ENCODE data around the gene TMC4.
"Not testable (repeated sequence)": the region's sequence is repeated elsewhere in the genome, so short reads cannot be mapped to it uniquely, and the experiment has no call there.

The TMC4 gene

GRCh38 chr19:54183431-54183830 lies 10.5 kb upstream of the TMC4 start:
- no peak for DNase-seq (ENCODE audit: low read depth)
- TF ChIP-seq, protein P1, sequence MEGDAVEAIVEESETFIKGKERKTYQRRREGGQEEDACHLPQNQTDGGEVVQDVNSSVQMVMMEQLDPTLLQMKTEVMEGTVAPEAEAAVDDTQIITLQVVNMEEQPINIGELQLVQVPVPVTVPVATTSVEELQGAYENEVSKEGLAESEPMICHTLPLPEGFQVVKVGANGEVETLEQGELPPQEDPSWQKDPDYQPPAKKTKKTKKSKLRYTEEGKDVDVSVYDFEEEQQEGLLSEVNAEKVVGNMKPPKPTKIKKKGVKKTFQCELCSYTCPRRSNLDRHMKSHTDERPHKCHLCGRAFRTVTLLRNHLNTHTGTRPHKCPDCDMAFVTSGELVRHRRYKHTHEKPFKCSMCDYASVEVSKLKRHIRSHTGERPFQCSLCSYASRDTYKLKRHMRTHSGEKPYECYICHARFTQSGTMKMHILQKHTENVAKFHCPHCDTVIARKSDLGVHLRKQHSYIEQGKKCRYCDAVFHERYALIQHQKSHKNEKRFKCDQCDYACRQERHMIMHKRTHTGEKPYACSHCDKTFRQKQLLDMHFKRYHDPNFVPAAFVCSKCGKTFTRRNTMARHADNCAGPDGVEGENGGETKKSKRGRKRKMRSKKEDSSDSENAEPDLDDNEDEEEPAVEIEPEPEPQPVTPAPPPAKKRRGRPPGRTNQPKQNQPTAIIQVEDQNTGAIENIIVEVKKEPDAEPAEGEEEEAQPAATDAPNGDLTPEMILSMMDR (IDR thresholded peaks at IDR 0.05; ENCODE audit: control insufficient read depth, extremely low read depth, insufficient read depth), result no peak
- no peak overlapping the region for H3K4me3 ChIP-seq (ENCODE audit: low read depth, low read length)

- not testable (repeated sequence) for H3K4me3 ChIP-seq (ENCODE audit: low read depth, low read length); DNase-seq (ENCODE audit: low read depth)
Measured at GRCh38 chr19:54181894-54182293, 8.9 kb upstream of the TMC4 start.

DNA sequence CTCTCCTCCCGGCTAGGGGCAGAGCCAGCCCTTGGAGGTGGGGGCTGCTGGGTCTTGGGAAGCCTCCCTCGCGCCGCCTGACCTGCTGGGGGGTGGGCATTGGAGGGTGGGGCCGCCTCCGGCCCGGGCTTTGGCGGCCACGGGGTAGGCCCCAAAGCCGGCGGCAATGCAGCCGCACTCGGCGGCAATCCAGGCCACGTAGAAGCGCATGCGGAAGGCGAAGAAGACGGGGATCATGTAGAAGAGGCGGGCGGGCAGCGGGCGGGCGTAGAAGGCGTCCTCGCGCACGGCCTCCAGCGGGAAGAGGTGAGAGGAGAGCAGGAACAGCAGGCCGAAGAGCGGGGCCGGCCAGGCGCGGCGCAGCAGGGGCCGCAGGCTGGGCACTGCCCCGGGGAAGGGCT lies 7.7 kb upstream of the TMC4 start:
- no peak overlapping the region for H3K4me3 ChIP-seq (ENCODE audit: low read depth, low read length)
- DNase-seq (ENCODE audit: low read depth), result no peak
- TF ChIP-seq, protein P1 (IDR thresholded peaks at IDR 0.05; ENCODE audit: control insufficient read depth, extremely low read depth, insufficient read depth), result no peak

DNA sequence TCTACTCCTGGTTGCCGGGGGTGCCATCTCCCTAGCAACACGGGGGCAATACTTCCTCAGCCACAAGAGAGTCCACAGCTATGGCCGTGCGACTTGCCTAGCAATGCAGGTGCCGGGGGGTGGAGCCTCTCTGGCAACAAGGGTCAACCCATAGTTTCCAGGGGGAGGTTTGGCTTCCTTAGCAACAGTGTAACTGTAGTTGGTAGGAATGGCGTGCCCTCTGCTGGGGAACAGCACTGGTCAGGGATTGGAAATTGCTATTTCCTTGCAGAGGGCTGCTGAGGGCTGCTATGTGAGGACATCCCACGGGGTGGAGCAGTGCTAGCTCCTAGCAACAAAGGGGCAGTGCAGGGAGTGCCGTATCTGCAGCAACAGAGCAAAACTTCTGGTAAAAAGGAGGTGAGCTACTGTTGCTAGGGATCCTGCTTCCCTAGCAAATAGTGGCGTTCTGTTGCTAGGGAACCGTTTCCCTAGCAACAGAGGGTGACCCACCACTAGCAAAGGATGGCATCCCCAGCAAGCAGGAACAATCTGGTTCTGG lies 7.0 kb upstream of the TMC4 start:
- TF ChIP-seq, protein P1 (IDR thresholded peaks at IDR 0.05; ENCODE audit: control insufficient read depth, extremely low read depth, insufficient read depth), result no peak
- DNase-seq (ENCODE audit: low read depth), result no peak
- no peak overlapping the region for H3K4me3 ChIP-seq (ENCODE audit: low read depth, low read length)

- no peak for DNase-seq (ENCODE audit: low read depth)
- H3K4me3 ChIP-seq (ENCODE audit: low read depth, low read length), result no peak overlapping the region
- TF ChIP-seq, protein P1 (IDR thresholded peaks at IDR 0.05; ENCODE audit: control insufficient read depth, extremely low read depth, insufficient read depth), result no peak
Measured at GRCh38 chr19:54179262-54179852, 6.4 kb upstream of the TMC4 start.

- no peak for DNase-seq (ENCODE audit: low read depth)
- H3K4me3 ChIP-seq (ENCODE audit: low read depth, low read length), result no peak overlapping the region
- TF ChIP-seq, protein P1 (IDR thresholded peaks at IDR 0.05; ENCODE audit: control insufficient read depth, extremely low read depth, insufficient read depth), result no peak
Measured at GRCh38 chr19:54178581-54179261, 5.8 kb upstream of the TMC4 start.

DNA sequence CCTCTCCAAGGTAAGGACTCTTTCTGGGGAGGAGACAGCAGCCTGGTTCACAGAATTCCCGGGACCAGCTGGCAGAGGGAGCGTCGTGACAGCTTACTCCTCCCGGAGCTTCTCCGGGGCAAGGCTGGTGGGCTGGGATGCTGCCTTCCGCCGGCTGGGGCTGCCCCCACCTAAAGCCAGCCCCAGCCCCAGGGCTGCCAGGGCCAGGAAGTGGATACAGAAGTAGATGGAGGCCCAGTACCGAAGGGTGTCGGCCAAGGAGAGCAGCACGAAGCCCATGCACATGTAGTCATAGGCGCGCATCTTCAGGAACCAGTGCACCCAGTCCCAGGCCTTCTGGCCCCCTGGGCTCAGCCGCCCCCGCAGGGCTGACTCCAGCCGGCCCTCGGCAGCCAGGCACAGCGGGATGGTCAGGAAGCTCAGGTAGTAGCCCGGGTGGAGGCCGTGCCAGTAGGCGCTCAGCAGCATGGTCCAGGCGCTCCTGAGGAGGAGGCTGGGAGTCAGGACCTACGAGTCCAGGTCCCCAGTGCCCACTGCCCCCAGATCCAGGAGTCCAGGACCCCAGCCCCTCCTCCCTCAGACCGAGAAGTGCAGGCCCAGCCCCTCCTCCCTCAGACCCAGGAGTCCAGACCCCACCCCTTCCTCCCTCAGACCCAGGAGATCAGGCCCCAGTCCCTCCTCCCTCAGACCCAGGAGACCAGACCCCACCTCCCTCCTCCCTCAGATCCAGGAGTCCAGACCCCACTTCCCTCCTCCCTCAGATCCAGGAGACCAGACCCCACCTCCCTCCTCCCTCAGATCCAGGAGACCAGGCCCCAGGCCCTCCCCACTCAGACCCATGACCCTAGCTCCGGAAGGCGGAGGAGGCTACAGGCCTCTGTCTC lies 1.2 kb upstream of the TMC4 start:
- no peak overlapping the region for H3K4me3 ChIP-seq (ENCODE audit: low read depth, low read length)
- DNase-seq (ENCODE audit: low read depth), result no peak
- TF ChIP-seq, protein P1 (IDR thresholded peaks at IDR 0.05; ENCODE audit: control insufficient read depth, extremely low read depth, insufficient read depth), result no peak

All from LNCaP clone FGC (cell line).